ENCODE data around the gene FAHD1. TPM values are rescaled to one million over a fixed set of nuclear protein-coding genes. Genes with fewer than 3 reads are reported as not detected.

FAHD1 gene
- polyA plus RNA-seq, 3 donors: 7.5 to 24.9 (median 17.3) TPM

DNA sequence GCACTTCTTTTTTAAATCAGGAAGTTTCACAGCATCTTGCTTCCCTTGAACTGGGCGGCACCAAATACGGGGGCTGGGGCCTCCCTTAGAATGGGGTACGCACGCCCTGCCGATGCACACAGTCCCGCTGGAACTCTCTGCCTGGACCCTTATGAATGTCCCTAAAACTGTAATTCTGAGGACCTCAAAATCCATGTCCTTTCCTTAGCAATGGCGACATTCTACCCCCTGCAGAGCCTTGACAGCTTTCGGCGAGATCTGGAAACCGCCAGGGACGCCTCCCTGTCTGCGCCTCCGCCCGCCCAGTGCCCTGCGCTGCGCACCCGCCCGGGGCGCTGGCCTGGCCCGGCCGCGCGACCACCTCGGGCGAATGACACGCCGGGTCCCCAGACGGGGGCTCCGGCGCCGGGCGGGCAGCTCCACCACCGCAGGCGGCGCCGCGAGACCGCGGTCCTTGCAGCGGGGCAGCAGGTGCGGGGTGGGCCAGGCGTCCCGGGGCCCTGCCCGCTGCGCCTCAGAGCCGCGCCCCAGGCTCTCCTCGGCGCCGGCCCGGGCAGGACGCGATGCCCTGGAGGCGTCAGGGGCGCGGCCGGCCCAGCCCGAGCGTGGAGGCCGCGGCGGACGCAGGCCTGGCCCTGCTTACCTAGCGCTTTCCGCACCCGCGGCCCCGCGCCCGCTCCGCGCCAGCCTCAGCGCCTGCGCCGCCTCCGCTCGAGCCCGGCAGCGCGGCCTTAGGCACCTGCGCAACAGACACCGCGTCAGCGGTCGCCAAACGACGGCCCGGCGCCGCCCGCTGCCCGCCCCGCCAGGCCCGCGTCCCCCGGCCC is 929 bp upstream of the FAHD1 start:
- Mint-ChIP-seq H3K36me3 (peaks cover 7 to 34% of the 10 kb centered on the region in 2 donors), H3K27ac (peak overlapping the region; percentile 68 to 87 (median 79)), H3K9me3 (peaks cover 0 to 2% (median 0%) of the 10 kb centered on the region in 7 donors), H3K27me3 (ENCODE audit: low read depth in 3 of 3) (peaks cover 0 to 3% (median 0%) of the 10 kb centered on the region in 3 donors), H3K4me1 (peaks cover 31% of the 10 kb centered on the region), H3K4me3 (peak overlapping the region; percentile 76 to 87)
- H4K20me1 ChIP-seq (ENCODE audit: insufficient read depth, low read length): peaks cover 49% of the 10 kb centered on the region
- DNase-seq: peak; percentile 9 to 67 (median 47)
- H2AFZ ChIP-seq (ENCODE audit: insufficient read depth, low read depth, low read length, poor library complexity, severe bottlenecking): peak overlapping the region; percentile 69
- intact Hi-C loops (cut with micrococcal nuclease): loop anchor here (2.0 to 5.0 kb wide), 2 partner anchors 43 to 44 kb away; partner anchors contain the start of genes NUBP2 (in 2 of the 2) and SPSB3 (in 2 of the 2)
- H3K9me3 ChIP-seq (replicated peaks in 1 of 2; ENCODE audit: control insufficient read depth in 1 of 2, insufficient read depth in 1 of 2, low read length in 2 of 2): no peaks in the 10 kb centered on the region
- peak overlapping the region; percentile 49 to 74 for H3K27ac ChIP-seq (ENCODE audit: low read depth in 1 of 2, low read length in 2 of 2)
- H3K36me3 ChIP-seq (replicated peaks in 1 of 2; ENCODE audit: control insufficient read depth in 1 of 2, insufficient read depth in 2 of 2, low read length in 2 of 2): peaks cover 17 to 26% of the 10 kb centered on the region in 2 donors
- H3K27me3 ChIP-seq (ENCODE audit: control insufficient read depth in 2 of 2, insufficient read depth in 2 of 2, low read length in 2 of 2): no peaks in the 10 kb centered on the region
- H3K79me2 ChIP-seq (ENCODE audit: insufficient read depth, low read length): peaks cover 52% of the 10 kb centered on the region
- H3K9ac ChIP-seq (ENCODE audit: insufficient read depth, low read length, poor library complexity, severe bottlenecking): peak overlapping the region; percentile 66
- H3K4me2 ChIP-seq (replicated peaks; ENCODE audit: extremely low read depth, low read length, poor library complexity, severe bottlenecking): peak overlapping the region; percentile 94
- WGBS (ENCODE audit: insufficient coverage): under 1% methylated on average over 96 of the region's 96 CpGs
- H3K4me1 ChIP-seq (ENCODE audit: control insufficient read depth in 1 of 2, insufficient read depth in 2 of 2, low read length in 2 of 2): peaks cover 22 to 39% of the 10 kb centered on the region in 2 donors
- peak overlapping the region; percentile 42 to 91 (median 62) for H3K4me3 ChIP-seq (replicated peaks in 1 of 3; ENCODE audit: low read depth in 2 of 3, low read length in 3 of 3)
- TF ChIP-seq, protein P1, sequence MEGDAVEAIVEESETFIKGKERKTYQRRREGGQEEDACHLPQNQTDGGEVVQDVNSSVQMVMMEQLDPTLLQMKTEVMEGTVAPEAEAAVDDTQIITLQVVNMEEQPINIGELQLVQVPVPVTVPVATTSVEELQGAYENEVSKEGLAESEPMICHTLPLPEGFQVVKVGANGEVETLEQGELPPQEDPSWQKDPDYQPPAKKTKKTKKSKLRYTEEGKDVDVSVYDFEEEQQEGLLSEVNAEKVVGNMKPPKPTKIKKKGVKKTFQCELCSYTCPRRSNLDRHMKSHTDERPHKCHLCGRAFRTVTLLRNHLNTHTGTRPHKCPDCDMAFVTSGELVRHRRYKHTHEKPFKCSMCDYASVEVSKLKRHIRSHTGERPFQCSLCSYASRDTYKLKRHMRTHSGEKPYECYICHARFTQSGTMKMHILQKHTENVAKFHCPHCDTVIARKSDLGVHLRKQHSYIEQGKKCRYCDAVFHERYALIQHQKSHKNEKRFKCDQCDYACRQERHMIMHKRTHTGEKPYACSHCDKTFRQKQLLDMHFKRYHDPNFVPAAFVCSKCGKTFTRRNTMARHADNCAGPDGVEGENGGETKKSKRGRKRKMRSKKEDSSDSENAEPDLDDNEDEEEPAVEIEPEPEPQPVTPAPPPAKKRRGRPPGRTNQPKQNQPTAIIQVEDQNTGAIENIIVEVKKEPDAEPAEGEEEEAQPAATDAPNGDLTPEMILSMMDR (IDR thresholded peaks at IDR 0.05): no peak

DNA sequence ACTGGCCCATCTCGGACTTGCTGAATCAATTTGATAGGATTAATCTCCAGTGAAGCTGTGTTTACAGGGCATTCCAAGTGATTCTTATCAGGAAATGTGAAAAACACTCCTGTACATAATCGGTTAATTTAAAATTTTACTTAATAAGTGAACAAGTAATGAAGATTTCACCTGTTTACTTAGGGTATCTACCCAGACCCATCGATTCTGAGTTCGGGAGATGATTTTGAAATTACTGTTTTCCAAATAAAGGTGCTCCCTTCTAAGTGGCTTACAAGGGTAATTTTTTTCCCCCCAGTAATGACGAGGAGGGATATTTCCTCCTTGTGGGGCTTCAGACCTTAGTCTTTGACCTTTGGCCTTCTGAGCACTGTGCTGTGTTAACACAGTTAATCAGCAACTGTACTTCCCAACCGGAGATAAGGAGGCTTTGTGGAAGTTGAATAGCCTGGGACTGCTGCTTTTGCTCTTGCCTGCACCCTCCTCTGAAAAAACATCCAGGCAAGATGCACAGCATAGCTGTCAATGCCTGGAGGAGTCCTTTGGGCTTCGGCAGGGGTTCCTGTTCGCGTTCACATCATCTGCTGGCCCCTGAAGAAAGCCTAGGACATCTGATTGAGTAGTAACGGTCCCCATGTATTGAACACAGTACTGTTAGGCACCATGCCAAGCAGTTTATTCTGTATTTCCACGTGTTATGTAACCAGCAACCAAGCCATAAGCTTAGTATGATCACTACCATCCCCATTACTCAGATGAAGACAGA is 1.8 kb downstream of the FAHD1 start:
- Histone ChIP-seq H3K4me3 (replicated peaks in 1 of 3; ENCODE audit: low read depth in 2 of 3, low read length in 3 of 3) (no peak overlapping the region), H3K4me2 (replicated peaks; ENCODE audit: extremely low read depth, low read length, poor library complexity, severe bottlenecking) (no peak overlapping the region), H3K36me3 (replicated peaks in 1 of 2; ENCODE audit: control insufficient read depth in 1 of 2, insufficient read depth in 2 of 2, low read length in 2 of 2) (peaks cover 0 to 7% of the 10 kb centered on the region in 2 donors), H3K27me3 (ENCODE audit: control insufficient read depth in 2 of 2, insufficient read depth in 2 of 2, low read length in 2 of 2) (no peaks in the 10 kb centered on the region), H2AFZ (ENCODE audit: insufficient read depth, low read depth, low read length, poor library complexity, severe bottlenecking) (no peak overlapping the region), H3K79me2 (ENCODE audit: insufficient read depth, low read length) (peaks cover 39% of the 10 kb centered on the region), H3K4me1 (ENCODE audit: control insufficient read depth in 1 of 2, insufficient read depth in 2 of 2, low read length in 2 of 2) (peaks cover 22 to 39% of the 10 kb centered on the region in 2 donors), H3K27ac (ENCODE audit: low read depth in 1 of 2, low read length in 2 of 2) (no peak overlapping the region), H3K9ac (ENCODE audit: insufficient read depth, low read length, poor library complexity, severe bottlenecking) (no peak overlapping the region), H3K9me3 (replicated peaks in 1 of 2; ENCODE audit: control insufficient read depth in 1 of 2, insufficient read depth in 1 of 2, low read length in 2 of 2) (no peaks in the 10 kb centered on the region), H4K20me1 (ENCODE audit: insufficient read depth, low read length) (peaks cover 25% of the 10 kb centered on the region)
- peaks cover 31% of the 10 kb centered on the region for H3K4me1 Mint-ChIP-seq
- TF ChIP-seq, protein P1 (IDR thresholded peaks at IDR 0.05): no peak
- no peak overlapping the region for H3K4me3 Mint-ChIP-seq
- WGBS (ENCODE audit: insufficient coverage): 75% methylated on average over 6 of the region's 11 CpGs
- no peak for DNase-seq
- peaks cover 0 to 3% (median 0%) of the 10 kb centered on the region in 3 donors for H3K27me3 Mint-ChIP-seq (ENCODE audit: low read depth in 3 of 3)
- H3K27ac Mint-ChIP-seq: peak overlapping the region in 1 of 7 donors; percentile 25
- H3K36me3 Mint-ChIP-seq: peaks cover 13 to 15% of the 10 kb centered on the region in 2 donors
- intact Hi-C loops (cut with micrococcal nuclease): loop anchor here in 1 of 2 donors (5.0 kb wide), 1 partner anchor 47 kb away; the partner anchor contains the start of genes NUBP2 and SPSB3
- H3K9me3 Mint-ChIP-seq: peaks cover 0 to 2% (median 0%) of the 10 kb centered on the region in 7 donors

Data from CD14-positive monocyte (primary cell).